ENCODE measurements around the gene HES1.
"Not testable (repeated sequence)": the region's sequence is repeated elsewhere in the genome, so short reads cannot be mapped to it uniquely, and the experiment has no call there.

The HES1 gene

GRCh38 chr3:194135806-194136518, at the start of gene HES1:
Gene HES1, plus strand, starts transcription at chr3:194136148. Its CDS starts 233 bp downstream, at chr3:194136381.
- DNase-seq (ENCODE audit: low read depth, low spot score), result peak; percentile 90

- no peak for DNase-seq (ENCODE audit: low read depth, low spot score)
These were observed 49.4 kb upstream of the HES1 start for GRCh38 chr3:194086388-194087075.

- DNase-seq (ENCODE audit: low read depth, low spot score), result no peak
These were observed 48.7 kb upstream of the HES1 start for GRCh38 chr3:194087280-194087679.

GRCh38 chr3:194087995-194088855, 47.7 kb upstream of the HES1 start:
- no peak for DNase-seq (ENCODE audit: low read depth, low spot score)

GRCh38 chr3:194089357-194090177, 46.4 kb upstream of the HES1 start:
- DNase-seq (ENCODE audit: low read depth, low spot score), result no peak

- not testable (repeated sequence) for DNase-seq (ENCODE audit: low read depth, low spot score)
These were observed 45.8 kb upstream of the HES1 start for GRCh38 chr3:194090178-194090555.

GRCh38 chr3:194090716-194091115, 45.2 kb upstream of the HES1 start:
- no peak for DNase-seq (ENCODE audit: low read depth, low spot score)

GRCh38 chr3:194091141-194091540, 44.8 kb upstream of the HES1 start:
- no peak for DNase-seq (ENCODE audit: low read depth, low spot score)

- DNase-seq (ENCODE audit: low read depth, low spot score), result not testable (repeated sequence)
These were observed 44.1 kb upstream of the HES1 start for GRCh38 chr3:194091897-194092296.

GRCh38 chr3:194092881-194093301, 43.1 kb upstream of the HES1 start:
- DNase-seq (ENCODE audit: low read depth, low spot score), result no peak

GRCh38 chr3:194093842-194094241, 42.1 kb upstream of the HES1 start:
- no peak for DNase-seq (ENCODE audit: low read depth, low spot score)

- no peak for DNase-seq (ENCODE audit: low read depth, low spot score)
These were observed 40.5 kb upstream of the HES1 start for GRCh38 chr3:194095464-194095863.

- DNase-seq (ENCODE audit: low read depth, low spot score), result no peak
These were observed 40.0 kb upstream of the HES1 start for GRCh38 chr3:194095902-194096301.

GRCh38 chr3:194097141-194097882, 38.6 kb upstream of the HES1 start:
- no peak for DNase-seq (ENCODE audit: low read depth, low spot score)

GRCh38 chr3:194098081-194098842, 37.7 kb upstream of the HES1 start:
- no peak for DNase-seq (ENCODE audit: low read depth, low spot score)

GRCh38 chr3:194098843-194099183, 37.1 kb upstream of the HES1 start:
- no peak for DNase-seq (ENCODE audit: low read depth, low spot score)

- DNase-seq (ENCODE audit: low read depth, low spot score), result no peak
These were observed 36.7 kb upstream of the HES1 start for GRCh38 chr3:194099215-194099614.

- DNase-seq (ENCODE audit: low read depth, low spot score), result no peak
These were observed 35.0 kb upstream of the HES1 start for GRCh38 chr3:194100856-194101390.

- DNase-seq (ENCODE audit: low read depth, low spot score), result no peak
These were observed 34.1 kb upstream of the HES1 start for GRCh38 chr3:194101592-194102432.
